HG02885 (cell line): ENCODE measurements around the gene SRGAP2B.
"Not testable (repeated sequence)": the region's sequence is repeated elsewhere in the genome, so short reads cannot be mapped to it uniquely, and the experiment has no call there.

ENCODE experiments used
- ATAC-seq: cut with Tn5 transposase; IDR thresholded peaks from one replicate; pipeline ENCODE4 v1.9.1; 2021; ENCODE audit warnings: mild to moderate bottlenecking; ENCODE audit not compliant: unreplicated experiment, poor library complexity

Gene SRGAP2B

DNA sequence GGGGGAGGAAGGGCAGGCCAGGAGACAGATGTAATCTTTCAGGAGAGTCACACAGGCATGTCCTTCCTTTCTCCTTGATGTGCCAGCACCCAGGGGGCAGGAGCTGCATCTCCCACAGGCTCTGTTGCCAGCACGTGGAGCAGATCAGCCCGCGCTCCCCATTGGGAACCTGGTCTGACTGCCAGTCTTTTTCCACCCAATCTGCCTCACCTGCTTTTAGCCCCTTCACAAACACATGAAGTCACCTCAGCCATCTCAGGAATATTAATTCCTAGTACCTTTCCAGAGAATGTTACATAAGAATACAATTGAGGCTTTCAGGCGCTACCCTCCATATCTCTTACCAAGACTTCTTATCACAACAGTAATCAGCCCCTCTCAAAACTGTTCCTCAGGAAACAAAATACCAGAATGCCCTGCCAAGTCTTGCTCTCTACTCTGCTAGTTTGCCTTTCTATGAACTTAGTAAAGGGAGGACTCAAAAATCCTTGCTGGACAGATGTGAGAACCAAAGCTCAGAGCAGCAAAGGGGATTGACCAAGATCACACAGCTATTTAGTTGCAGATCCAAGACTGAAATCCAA is 94.3 kb downstream of the SRGAP2B start:
- ATAC-seq: not testable (repeated sequence)

GRCh38 chr1:145000074-145000742 is 94.9 kb downstream of the SRGAP2B start:
- not testable (repeated sequence) for ATAC-seq

DNA sequence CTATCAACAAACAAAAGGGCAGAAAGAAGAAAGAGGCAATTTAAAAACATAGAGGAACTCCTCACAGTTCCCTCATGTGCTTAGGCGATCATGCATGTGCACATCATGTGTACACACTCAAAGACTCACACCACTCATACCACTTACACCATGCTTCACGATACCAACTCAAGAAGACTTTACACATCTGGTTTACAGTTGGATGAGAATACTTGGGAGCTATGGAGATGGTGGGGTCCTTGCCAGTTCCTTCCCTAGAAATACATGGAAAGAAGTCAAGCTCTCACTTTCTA is 96.2 kb downstream of the SRGAP2B start:
- ATAC-seq: not testable (repeated sequence)

GRCh38 chr1:144998134-144998980 is 96.8 kb downstream of the SRGAP2B start:
- ATAC-seq: not testable (repeated sequence)

- ATAC-seq: not testable (repeated sequence)
Measured at GRCh38 chr1:144995833-144996410, 99.2 kb downstream of the SRGAP2B start.

- ATAC-seq: not testable (repeated sequence)
Measured at GRCh38 chr1:144992915-144993314, 102.2 kb downstream of the SRGAP2B start.

DNA sequence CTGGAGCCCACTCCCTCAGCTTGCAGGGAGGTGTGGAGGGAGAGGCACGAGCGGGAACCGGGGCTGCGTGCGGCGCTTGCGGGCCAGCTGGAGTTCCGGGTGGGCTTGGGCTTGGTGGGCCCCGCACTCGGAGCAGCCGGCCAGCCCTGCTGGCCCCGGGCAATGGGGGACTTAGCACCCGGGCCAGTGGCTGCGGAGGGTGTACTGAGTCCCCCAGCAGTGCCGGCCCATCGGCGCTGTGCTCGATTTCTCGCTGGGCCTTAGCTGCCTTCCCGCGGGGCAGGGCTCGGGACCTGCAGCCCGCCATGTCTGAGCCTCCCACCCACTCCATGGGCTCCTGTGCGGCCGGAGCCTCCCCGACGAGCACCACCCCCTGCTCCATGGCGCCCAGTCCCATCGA is 104.5 kb downstream of the SRGAP2B start:
- not testable (repeated sequence) for ATAC-seq

DNA sequence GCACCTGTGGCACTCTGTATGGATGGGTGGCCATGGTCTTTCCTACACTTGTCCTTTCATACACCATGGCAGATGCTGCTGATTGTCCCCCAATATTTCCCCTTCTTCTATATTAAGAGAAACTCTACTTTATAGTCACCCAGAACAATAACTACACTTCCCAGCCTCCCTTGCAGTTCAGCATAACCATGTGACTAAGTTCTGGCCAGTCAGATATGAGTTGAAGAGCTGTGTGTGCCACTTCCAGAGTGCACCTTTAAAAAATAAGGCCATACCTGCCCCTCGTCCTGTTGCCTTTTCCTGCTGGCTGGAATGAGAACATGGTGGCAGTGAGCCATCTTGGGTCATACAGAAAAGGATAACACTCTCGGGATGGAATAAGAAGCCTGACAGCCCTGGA is 108.0 kb downstream of the SRGAP2B start:
- not testable (repeated sequence) for ATAC-seq

DNA sequence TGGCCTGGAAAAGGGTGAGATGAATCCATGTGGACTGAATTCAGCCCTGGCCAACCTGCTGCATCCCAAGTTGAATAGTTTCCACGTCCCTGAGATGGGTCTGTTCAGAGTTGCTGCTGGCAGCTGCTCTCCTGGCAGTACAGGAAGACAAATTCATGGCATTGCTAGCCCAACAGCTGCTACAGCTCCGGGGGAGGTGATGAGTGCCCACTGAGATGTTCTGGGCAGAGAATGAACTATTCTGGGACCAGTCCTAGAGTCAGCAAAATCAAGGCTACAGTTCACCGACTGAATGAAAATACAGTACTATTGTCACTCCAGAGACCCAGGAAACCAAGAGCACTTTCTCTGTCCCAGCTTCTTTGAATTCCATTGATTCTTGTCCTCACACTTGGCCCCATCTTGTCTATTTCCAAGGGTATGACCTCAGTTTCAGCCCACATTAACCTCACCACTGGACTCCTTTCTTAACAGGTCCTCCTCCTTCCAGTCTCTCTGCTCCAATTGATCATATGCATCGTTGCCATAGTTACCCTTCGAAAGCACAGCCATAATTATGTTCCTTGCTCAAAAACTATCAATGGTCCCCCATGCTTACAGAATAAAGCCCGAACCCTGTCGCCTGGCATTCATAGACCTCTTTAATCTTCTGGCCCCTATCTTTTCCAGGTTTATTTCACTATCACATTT is 108.8 kb downstream of the SRGAP2B start:
- ATAC-seq: not testable (repeated sequence)

GRCh38 chr1:144985550-144986170 is 109.5 kb downstream of the SRGAP2B start:
- ATAC-seq: not testable (repeated sequence)

DNA sequence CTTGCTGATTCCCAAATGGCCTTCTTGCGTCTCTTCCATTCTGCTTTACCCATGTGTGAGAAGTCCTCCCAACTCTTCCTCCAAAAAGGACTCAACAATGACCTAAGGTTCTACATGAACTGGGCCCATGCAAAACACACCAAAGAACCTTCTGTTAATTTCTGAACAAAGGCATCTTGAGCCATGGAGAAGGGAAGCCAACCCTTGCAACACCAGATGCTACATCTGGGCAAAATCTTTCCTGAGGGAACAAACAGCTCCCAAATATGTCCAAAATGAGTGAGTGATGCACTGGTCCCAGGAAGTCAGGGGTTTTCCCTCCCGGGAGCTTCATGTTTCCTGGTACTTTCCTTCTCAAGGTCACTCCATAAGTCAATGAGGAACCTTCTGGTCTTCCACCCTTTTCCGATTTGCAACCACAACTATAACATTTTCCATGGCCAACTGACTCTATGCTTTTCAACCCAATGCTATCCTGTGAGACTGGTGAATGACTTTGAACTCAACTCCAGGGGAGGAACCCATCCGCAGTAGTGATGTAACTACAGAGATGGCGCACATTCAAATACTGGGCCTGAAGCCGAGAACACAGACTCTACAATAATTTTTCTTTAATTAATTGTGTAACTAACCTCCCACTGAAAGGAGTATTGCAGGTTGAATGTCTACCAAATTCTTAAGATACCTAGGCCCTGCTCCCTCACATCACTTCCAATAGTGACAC is 112.2 kb downstream of the SRGAP2B start:
- not testable (repeated sequence) for ATAC-seq

- not testable (repeated sequence) for ATAC-seq
Measured at GRCh38 chr1:144981157-144981556, 114.0 kb downstream of the SRGAP2B start.

DNA sequence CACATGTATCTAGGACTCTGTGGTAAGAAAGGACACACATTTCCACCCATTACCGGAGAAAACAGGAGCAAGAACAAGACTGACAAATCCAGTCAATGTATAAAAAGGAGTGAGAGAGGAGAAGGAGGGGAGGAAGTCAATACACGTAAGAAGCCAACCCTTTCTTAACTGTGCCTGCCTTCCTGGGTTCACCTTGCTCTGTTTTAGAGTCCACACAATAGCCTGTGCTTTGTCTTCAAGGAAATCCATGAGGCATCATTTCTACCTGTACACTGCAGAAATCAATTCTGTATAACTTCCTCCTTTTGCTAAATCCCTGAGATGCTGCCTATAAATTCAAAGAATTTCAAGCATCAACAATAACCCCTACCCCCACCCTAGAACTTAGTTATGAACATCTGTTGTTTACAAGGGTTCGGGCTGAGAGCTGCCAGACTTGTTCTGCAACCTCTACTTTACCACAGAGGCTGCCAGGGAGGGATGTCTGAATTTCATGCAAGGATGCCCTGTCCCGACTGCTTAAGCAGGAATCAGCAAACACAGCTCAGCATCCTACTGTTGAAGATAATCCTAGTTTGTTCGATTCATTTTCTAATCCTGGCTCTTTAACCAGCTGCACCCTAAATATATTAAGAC is 115.0 kb downstream of the SRGAP2B start:
- not testable (repeated sequence) for ATAC-seq

DNA sequence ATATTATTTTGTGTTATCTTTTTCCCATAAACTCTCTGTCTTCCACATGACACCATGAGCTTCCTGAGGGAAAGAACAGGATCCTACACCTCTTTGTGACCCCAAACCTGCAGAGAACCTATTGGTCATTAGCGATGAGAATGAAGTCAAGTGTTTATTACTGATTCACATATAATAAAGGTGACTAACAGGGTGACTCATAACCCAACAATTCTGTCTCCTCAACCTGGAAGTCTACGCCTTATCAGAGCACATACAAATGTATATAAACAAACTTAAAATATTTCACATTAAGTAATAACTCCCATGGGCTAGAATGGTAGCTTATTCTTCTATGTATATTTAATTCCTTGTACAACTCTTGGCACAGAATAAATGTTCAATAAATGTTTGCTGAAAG is 117.3 kb downstream of the SRGAP2B start:
- ATAC-seq: not testable (repeated sequence)

- not testable (repeated sequence) for ATAC-seq
Measured at GRCh38 chr1:144971936-144972335, 123.2 kb downstream of the SRGAP2B start.

- ATAC-seq: not testable (repeated sequence)
Measured at GRCh38 chr1:144966488-144966887, 128.6 kb downstream of the SRGAP2B start.

DNA sequence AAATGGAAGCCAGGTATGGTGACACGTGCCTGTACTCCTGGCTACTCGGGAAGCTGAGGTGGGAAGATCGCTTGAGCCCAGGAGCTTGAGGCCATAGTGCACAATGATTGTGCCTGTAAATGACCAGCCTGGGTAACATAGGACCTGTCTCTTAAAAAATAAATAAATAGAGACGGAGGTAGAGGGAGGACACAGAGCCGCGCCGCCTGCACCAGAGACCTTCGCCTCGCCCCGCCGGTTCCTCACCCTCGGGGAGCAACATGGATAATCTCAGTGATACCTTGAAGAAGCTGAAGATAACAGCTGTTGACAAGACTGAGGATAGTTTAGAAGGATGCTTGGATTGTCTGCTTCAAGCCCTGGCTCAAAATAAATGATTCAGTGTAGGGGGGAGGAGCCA is 130.4 kb downstream of the SRGAP2B start:
- ATAC-seq: not testable (repeated sequence)

GRCh38 chr1:144964186-144964585 is 130.9 kb downstream of the SRGAP2B start:
- not testable (repeated sequence) for ATAC-seq

- not testable (repeated sequence) for ATAC-seq
Measured at GRCh38 chr1:144963571-144963970, 131.6 kb downstream of the SRGAP2B start.
